ENCODE measurements around the gene ZNF205. TPM values are rescaled to one million over a fixed set of nuclear protein-coding genes. Genes with fewer than 3 reads are reported as not detected.
A peak's percentile ranks its signal among the peaks of the same experiment; 100 is the strongest.

Gene ZNF205
- total and polyA plus RNA-seq, 10 of the 15 experiments (the other 5 are each of a cell fraction or from before 2014, with no cell fraction given), result 0.26 to 1.5 (median 0.78) TPM; not detected in 2

GRCh38 chr16:3135126-3135715 lies 22.8 kb downstream of the ZNF205 start (continued):
- peak; percentile 59 for TF ChIP-seq NKRF (conservative IDR thresholded peaks at IDR 0.05)
- no peak for TF ChIP-seq RELA (IDR thresholded peaks at IDR 0.05; ENCODE audit: borderline replicate concordance, partially characterized antibody)
- no peak; the same call in 1 of the 2 replicates for TF ChIP-seq SIN3A (IDR thresholded peaks at IDR 0.05; ENCODE audit: low read depth, low read length)
- TF ChIP-seq SP1 (IDR thresholded peaks at IDR 0.05; ENCODE audit: low read depth, low read length), result no peak
- TF ChIP-seq ASH2L (IDR thresholded peaks at IDR 0.05; ENCODE audit: borderline replicate concordance, low read depth), result no peak
- no peak for TF ChIP-seq CREM (IDR thresholded peaks at IDR 0.05; ENCODE audit: low read depth)
- TF ChIP-seq FOS (IDR thresholded peaks at IDR 0.05; ENCODE audit: borderline replicate concordance, extremely low read depth, insufficient read length), result no peak
- 0 out of 2 replicates have a peak, but pooled peaks have one; percentile 46 for TF ChIP-seq POLR2AphosphoS2 (IDR thresholded peaks at IDR 0.05; ENCODE audit: low read depth, low read length)
- TF ChIP-seq POLR2A (IDR thresholded peaks at IDR 0.05; ENCODE audit: low read depth, low read length), result peak; percentile 83
- TF ChIP-seq IKZF2 (IDR thresholded peaks at IDR 0.05), result no peak
- no peak for TF ChIP-seq RAD21 (IDR thresholded peaks at IDR 0.05; ENCODE audit: insufficient read depth, low read depth, low read length)
- TF ChIP-seq E2F4 (IDR thresholded peaks at IDR 0.05; ENCODE audit: low read depth, low read length), result no peak
- TF ChIP-seq IKZF1 (conservative IDR thresholded peaks at IDR 0.05), result peak; percentile 39; the same call in 1 of the 2 replicates
- TF ChIP-seq HCFC1 (IDR thresholded peaks at IDR 0.05; ENCODE audit: low read length), result no peak
- TF ChIP-seq, protein P1, sequence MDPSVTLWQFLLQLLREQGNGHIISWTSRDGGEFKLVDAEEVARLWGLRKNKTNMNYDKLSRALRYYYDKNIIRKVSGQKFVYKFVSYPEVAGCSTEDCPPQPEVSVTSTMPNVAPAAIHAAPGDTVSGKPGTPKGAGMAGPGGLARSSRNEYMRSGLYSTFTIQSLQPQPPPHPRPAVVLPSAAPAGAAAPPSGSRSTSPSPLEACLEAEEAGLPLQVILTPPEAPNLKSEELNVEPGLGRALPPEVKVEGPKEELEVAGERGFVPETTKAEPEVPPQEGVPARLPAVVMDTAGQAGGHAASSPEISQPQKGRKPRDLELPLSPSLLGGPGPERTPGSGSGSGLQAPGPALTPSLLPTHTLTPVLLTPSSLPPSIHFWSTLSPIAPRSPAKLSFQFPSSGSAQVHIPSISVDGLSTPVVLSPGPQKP (IDR thresholded peaks at IDR 0.05; ENCODE audit: low read depth, low read length), result peak; percentile 5; the same call in 1 of the 2 replicates
- TF ChIP-seq TCF12 (IDR thresholded peaks at IDR 0.05; ENCODE audit: low read depth, low read length), result no peak
- peak; percentile 75; the same call in 1 of the 2 replicates for TF ChIP-seq LARP7 (IDR thresholded peaks at IDR 0.05)
- no peak for TF ChIP-seq EZH2 (IDR thresholded peaks at IDR 0.05; ENCODE audit: borderline replicate concordance, control insufficient read depth, low read depth, low read length)
- no peak for TF ChIP-seq NR2C1 (IDR thresholded peaks at IDR 0.05)
- TF ChIP-seq DPF2 (IDR thresholded peaks at IDR 0.05), result peak; percentile 37; the same call in 1 of the 2 replicates
- no peak for TF ChIP-seq ZNF274 (IDR thresholded peaks at IDR 0.05; ENCODE audit: insufficient read depth, insufficient read length)
- no peak for TF ChIP-seq ZBED1 (IDR thresholded peaks at IDR 0.05; ENCODE audit: borderline replicate concordance)
- 0 out of 2 replicates have a peak, but pooled peaks have one; percentile 36 for TF ChIP-seq TCF3 (IDR thresholded peaks at IDR 0.05; ENCODE audit: borderline replicate concordance, insufficient read depth, low read depth, low read length)
- no peak for TF ChIP-seq ZSCAN29 (IDR thresholded peaks at IDR 0.05)
- TF ChIP-seq KAT2A (conservative IDR thresholded peaks at IDR 0.05; ENCODE audit: control insufficient read depth, low read depth, low read length), result no peak

Data from GM12878 (cell line).